ENCODE measurements around the gene EPC1. TPM values are rescaled to one million over a fixed set of nuclear protein-coding genes. Genes with fewer than 3 reads are reported as not detected.

Gene EPC1
- total and polyA plus RNA-seq, 9 of the 15 experiments (the other 6 are each of a cell fraction or from before 2014, with no cell fraction given), result 7.0 to 43.6 (median 16.1) TPM

GRCh38 chr10:32318476-32318896 is 28.5 kb downstream of the EPC1 start:
- H3K4me2 ChIP-seq (ENCODE audit: insufficient read depth, low read length), result no peak overlapping the region
- TF ChIP-seq ZNF316 (IDR thresholded peaks at IDR 0.05) (peak; percentile 23; the same call in 1 of the 2 replicates), DDX20 (tag; IDR thresholded peaks at IDR 0.05; ENCODE audit: low read depth) (no peak)
- TF ChIP-seq, protein P1, sequence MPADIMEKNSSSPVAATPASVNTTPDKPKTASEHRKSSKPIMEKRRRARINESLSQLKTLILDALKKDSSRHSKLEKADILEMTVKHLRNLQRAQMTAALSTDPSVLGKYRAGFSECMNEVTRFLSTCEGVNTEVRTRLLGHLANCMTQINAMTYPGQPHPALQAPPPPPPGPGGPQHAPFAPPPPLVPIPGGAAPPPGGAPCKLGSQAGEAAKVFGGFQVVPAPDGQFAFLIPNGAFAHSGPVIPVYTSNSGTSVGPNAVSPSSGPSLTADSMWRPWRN (IDR thresholded peaks at IDR 0.05; ENCODE audit: low read depth), result no peak
- TF ChIP-seq, protein P2, sequence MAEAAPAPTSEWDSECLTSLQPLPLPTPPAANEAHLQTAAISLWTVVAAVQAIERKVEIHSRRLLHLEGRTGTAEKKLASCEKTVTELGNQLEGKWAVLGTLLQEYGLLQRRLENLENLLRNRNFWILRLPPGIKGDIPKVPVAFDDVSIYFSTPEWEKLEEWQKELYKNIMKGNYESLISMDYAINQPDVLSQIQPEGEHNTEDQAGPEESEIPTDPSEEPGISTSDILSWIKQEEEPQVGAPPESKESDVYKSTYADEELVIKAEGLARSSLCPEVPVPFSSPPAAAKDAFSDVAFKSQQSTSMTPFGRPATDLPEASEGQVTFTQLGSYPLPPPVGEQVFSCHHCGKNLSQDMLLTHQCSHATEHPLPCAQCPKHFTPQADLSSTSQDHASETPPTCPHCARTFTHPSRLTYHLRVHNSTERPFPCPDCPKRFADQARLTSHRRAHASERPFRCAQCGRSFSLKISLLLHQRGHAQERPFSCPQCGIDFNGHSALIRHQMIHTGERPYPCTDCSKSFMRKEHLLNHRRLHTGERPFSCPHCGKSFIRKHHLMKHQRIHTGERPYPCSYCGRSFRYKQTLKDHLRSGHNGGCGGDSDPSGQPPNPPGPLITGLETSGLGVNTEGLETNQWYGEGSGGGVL (CRISPR knock-in tag; IDR thresholded peaks at IDR 0.05), result no peak
- FAIRE-seq (no peak), ATAC-seq (no peak), DNase-seq (ENCODE audit: extremely low read depth in 1 of 4, low spot score in 3 of 4) (no peak)
- H3K9me1 ChIP-seq (ENCODE audit: control insufficient read depth, insufficient read depth, low read length), result no peaks in the 10 kb centered on the region
- no peak overlapping the region for H3K4me3 ChIP-seq
- H3K27me3 ChIP-seq (ENCODE audit: control insufficient read depth in 2 of 2, insufficient read depth in 2 of 2, low read length in 2 of 2), result no peaks in the 10 kb centered on the region
- in situ Hi-C loops (cut with MboI), result no loop called here
- intact Hi-C loops (cut with micrococcal nuclease), result no loop called here
- POLR2A ChIA-PET, result interaction anchor here (2.1 kb wide), 1 partner anchor 19 kb away, joined by 6 read pairs; no protein-coding TSS in a partner anchor
- no peak overlapping the region for H3K9ac ChIP-seq (ENCODE audit: insufficient read depth in 1 of 2, low read depth in 2 of 2, low read length in 2 of 2)
- peaks cover 3% of the 10 kb centered on the region; the same call in 1 of the 3 replicates for H3K36me3 ChIP-seq (ENCODE audit: control insufficient read depth, insufficient read depth, low read length)
- no peaks in the 10 kb centered on the region for H3K9me3 ChIP-seq (replicated peaks; ENCODE audit: control insufficient read depth, insufficient read depth, low read depth, low read length)
- no peak overlapping the region for H2AFZ ChIP-seq (ENCODE audit: low read depth, low read length)
- H3K79me2 ChIP-seq (ENCODE audit: control insufficient read depth, insufficient read depth, low read length), result peaks cover 97% of the 10 kb centered on the region
- peaks cover 13% of the 10 kb centered on the region; the same call in 1 of the 2 replicates for H4K20me1 ChIP-seq (replicated peaks; ENCODE audit: control insufficient read depth, insufficient read depth, low read length)
- H3K27ac ChIP-seq (ENCODE audit: extremely low read depth, low read depth, low read length), result no peak overlapping the region
- BruUV-seq (replicated peaks), result no TSS peak
- WGBS (ENCODE audit: insufficient coverage, low coverage, missing lambda C conversion rate), result 67% methylated on average over 4 of the region's 4 CpGs
- H3K4me1 ChIP-seq (replicated peaks in 1 of 2; ENCODE audit: control insufficient read depth in 2 of 2, insufficient read depth in 2 of 2, low read length in 2 of 2), result no peaks in the 10 kb centered on the region
- CTCF ChIA-PET (ENCODE audit: low intra/inter-chr PET ratio), result no interaction called here

Data from K562 (cell line).